Hematopoietic multipotent progenitor cell treated with erythropoietin and hydrocortisone succinate and interleukin-3 and kit ligand, for 17 days (in vitro differentiated cells): ENCODE data around the gene P2RY14.

Source experiments
- DNase-seq: peaks from one replicate; pipeline ENCODE4 v3.0.0-alpha.2; 2015; ENCODE audit warnings: low spot score

P2RY14 gene

GRCh38 chr3:151301787-151302186, 23.4 kb upstream of the P2RY14 start:
- DNase-seq: no peak

- no peak for DNase-seq
These were observed 22.2 kb upstream of the P2RY14 start for GRCh38 chr3:151300539-151300938.

GRCh38 chr3:151299006-151299405, 20.7 kb upstream of the P2RY14 start:
- no peak for DNase-seq

- DNase-seq: no peak
These were observed 19.1 kb upstream of the P2RY14 start for GRCh38 chr3:151297429-151297828.

- no peak for DNase-seq
These were observed 17.9 kb upstream of the P2RY14 start for GRCh38 chr3:151296226-151296625.

- DNase-seq: no peak
These were observed 14.8 kb upstream of the P2RY14 start for GRCh38 chr3:151293127-151293526.

GRCh38 chr3:151290673-151291072, 12.3 kb upstream of the P2RY14 start:
- no peak for DNase-seq

- no peak for DNase-seq
These were observed 11.1 kb upstream of the P2RY14 start for GRCh38 chr3:151289445-151289844.

GRCh38 chr3:151285940-151286339, 7.6 kb upstream of the P2RY14 start:
- DNase-seq: no peak

GRCh38 chr3:151283907-151284461, 5.6 kb upstream of the P2RY14 start:
- no peak for DNase-seq

- DNase-seq: no peak
These were observed 5.0 kb upstream of the P2RY14 start for GRCh38 chr3:151283387-151283786.

GRCh38 chr3:151282921-151283320, 4.6 kb upstream of the P2RY14 start:
- peak; percentile 46 for DNase-seq

- no peak for DNase-seq
These were observed 3.5 kb upstream of the P2RY14 start for GRCh38 chr3:151281671-151282324.

GRCh38 chr3:151276687-151277042, 1.7 kb downstream of the P2RY14 start:
- DNase-seq: no peak

- no peak for DNase-seq
These were observed 2.2 kb downstream of the P2RY14 start for GRCh38 chr3:151276038-151276686.

GRCh38 chr3:151275091-151275490, 3.3 kb downstream of the P2RY14 start:
- DNase-seq: no peak

- no peak for DNase-seq
These were observed 8.7 kb downstream of the P2RY14 start for GRCh38 chr3:151269631-151270030.

GRCh38 chr3:151268267-151269235, 9.8 kb downstream of the P2RY14 start:
- no peak for DNase-seq

GRCh38 chr3:151267066-151267465, 11.3 kb downstream of the P2RY14 start:
- no peak for DNase-seq

GRCh38 chr3:151265866-151266265, 12.5 kb downstream of the P2RY14 start:
- no peak for DNase-seq

GRCh38 chr3:151265166-151265565, 13.2 kb downstream of the P2RY14 start:
- DNase-seq: no peak

- DNase-seq: no peak
These were observed 13.7 kb downstream of the P2RY14 start for GRCh38 chr3:151264605-151265004.
